ACC112 (cell line): ENCODE results near the gene GUCA2B.

Experiments used
- H2AFZ ChIP-seq: fragments of 200-600 bp; sonication (generic); one replicate; pipeline ENCODE4 v1.6.0; 2017; ENCODE audit warnings: antibody characterized with exemption, low read length; ENCODE audit not compliant: unreplicated experiment
- H3K27ac ChIP-seq: fragments of 200-600 bp; sonication (generic); 2 replicates; pipeline ENCODE4 v1.5.1; 2014; ENCODE audit warnings: low read depth, mild to moderate bottlenecking, antibody characterized with exemption, low read length, moderate library complexity
- H3K27me3 ChIP-seq: fragments of 200-600 bp; sonication (generic); 2 replicates; pipeline ENCODE4 v1.6.1; 2014; ENCODE audit warnings: mild to moderate bottlenecking, antibody characterized with exemption, low read length, moderate library complexity, mixed read lengths; ENCODE audit not compliant: insufficient read depth
- H3K36me3 ChIP-seq: fragments of 200-600 bp; sonication (generic); 2 replicates; pipeline ENCODE4 v1.6.1; 2016; ENCODE audit warnings: mild to moderate bottlenecking, antibody characterized with exemption, low read length, moderate library complexity, mixed read lengths; ENCODE audit not compliant: insufficient read depth
- H3K4me1 ChIP-seq: fragments of 200-600 bp; sonication (generic); one replicate; pipeline ENCODE4 v1.6.1; 2016; ENCODE audit warnings: low read length, mixed read lengths; ENCODE audit not compliant: insufficient read depth, unreplicated experiment, control insufficient read depth
- H3K4me3 ChIP-seq: fragments of 200-600 bp; sonication (generic); 2 replicates; pipeline ENCODE4 v1.5.1; 2014; ENCODE audit warnings: mild to moderate bottlenecking, low read depth, low read length
- H3K79me2 ChIP-seq: fragments of 200-600 bp; sonication (generic); one replicate; pipeline ENCODE4 v1.6.0; 2016; ENCODE audit warnings: low read length; ENCODE audit not compliant: control insufficient read depth, unreplicated experiment, insufficient read depth

The GUCA2B gene

GRCh38 chr1:42167611-42168390 is 14.6 kb downstream of the GUCA2B start:
- H3K36me3 ChIP-seq, result no peaks in the 10 kb centered on the region
- H3K4me1 ChIP-seq, result peaks cover 6% of the 10 kb centered on the region
- H3K79me2 ChIP-seq, result no peaks in the 10 kb centered on the region
- H3K27ac ChIP-seq, result no peak overlapping the region
- H2AFZ ChIP-seq, result no peak overlapping the region
- peaks cover 3% of the 10 kb centered on the region; the same call in 1 of the 2 replicates for H3K27me3 ChIP-seq
- H3K4me3 ChIP-seq, result no peak overlapping the region

- Histone ChIP-seq H3K27me3 (no peaks in the 10 kb centered on the region), H3K27ac (no peak overlapping the region)
Measured at GRCh38 chr1:42168391-42168670, 15.1 kb downstream of the GUCA2B start.

GRCh38 chr1:42168763-42169162 is 15.6 kb downstream of the GUCA2B start:
- Histone ChIP-seq H3K4me1 (peaks cover 9% of the 10 kb centered on the region), H3K79me2 (no peaks in the 10 kb centered on the region), H3K27ac (no peak overlapping the region), H2AFZ (no peak overlapping the region), H3K36me3 (no peaks in the 10 kb centered on the region), H3K4me3 (no peak overlapping the region), H3K27me3 (no peaks in the 10 kb centered on the region)

More at GRCh38 chr1:42168391-42168670, 15.1 kb downstream of the GUCA2B start:
- Histone ChIP-seq H3K4me1 (peaks cover 6% of the 10 kb centered on the region), H2AFZ (no peak overlapping the region), H3K4me3 (no peak overlapping the region), H3K36me3 (no peaks in the 10 kb centered on the region), H3K79me2 (no peaks in the 10 kb centered on the region)

GRCh38 chr1:42170779-42171621 is 17.8 kb downstream of the GUCA2B start:
- Histone ChIP-seq H3K4me1 (peaks cover 17% of the 10 kb centered on the region), H2AFZ (no peak overlapping the region), H3K4me3 (no peak overlapping the region), H3K79me2 (no peaks in the 10 kb centered on the region), H3K27me3 (no peaks in the 10 kb centered on the region), H3K36me3 (no peaks in the 10 kb centered on the region), H3K27ac (no peak overlapping the region)

GRCh38 chr1:42171679-42172266 is 18.6 kb downstream of the GUCA2B start:
- Histone ChIP-seq H3K79me2 (no peaks in the 10 kb centered on the region), H3K4me3 (no peak overlapping the region), H3K36me3 (no peaks in the 10 kb centered on the region), H3K27me3 (no peaks in the 10 kb centered on the region), H2AFZ (no peak overlapping the region), H3K27ac (no peak overlapping the region), H3K4me1 (peaks cover 17% of the 10 kb centered on the region)

- H3K4me3 ChIP-seq, result no peak overlapping the region
- no peaks in the 10 kb centered on the region for H3K36me3 ChIP-seq
- no peak overlapping the region for H2AFZ ChIP-seq
- peaks cover 22% of the 10 kb centered on the region for H3K4me1 ChIP-seq
- no peak overlapping the region for H3K27ac ChIP-seq
- H3K27me3 ChIP-seq, result no peaks in the 10 kb centered on the region
- H3K79me2 ChIP-seq, result no peaks in the 10 kb centered on the region
Measured at GRCh38 chr1:42172381-42173133, 19.3 kb downstream of the GUCA2B start.

- H3K27me3 ChIP-seq, result no peaks in the 10 kb centered on the region
- no peak overlapping the region for H3K4me3 ChIP-seq
- H3K36me3 ChIP-seq, result no peaks in the 10 kb centered on the region
- H2AFZ ChIP-seq, result no peak overlapping the region
- H3K27ac ChIP-seq, result no peak overlapping the region
- no peaks in the 10 kb centered on the region for H3K79me2 ChIP-seq
- peaks cover 29% of the 10 kb centered on the region for H3K4me1 ChIP-seq
Measured at GRCh38 chr1:42173155-42173933, 20.1 kb downstream of the GUCA2B start.

GRCh38 chr1:42173961-42174735 is 20.9 kb downstream of the GUCA2B start:
- Histone ChIP-seq H3K27me3 (no peaks in the 10 kb centered on the region), H3K27ac (peak overlapping the region; percentile 22), H2AFZ (no peak overlapping the region), H3K36me3 (no peaks in the 10 kb centered on the region), H3K4me3 (no peak overlapping the region), H3K79me2 (no peaks in the 10 kb centered on the region), H3K4me1 (peaks cover 29% of the 10 kb centered on the region)

GRCh38 chr1:42175314-42176054 is 22.3 kb downstream of the GUCA2B start:
- Histone ChIP-seq H3K4me1 (peaks cover 29% of the 10 kb centered on the region), H3K79me2 (no peaks in the 10 kb centered on the region), H3K27ac (no peak overlapping the region)

More at GRCh38 chr1:42175314-42176054, 22.3 kb downstream of the GUCA2B start:
- no peak overlapping the region for H3K4me3 ChIP-seq
- H3K27me3 ChIP-seq, result no peaks in the 10 kb centered on the region
- H2AFZ ChIP-seq, result no peak overlapping the region
- no peaks in the 10 kb centered on the region for H3K36me3 ChIP-seq
